Psoas muscle (tissue), 8 donors: ENCODE measurements around the gene IFNGR1. TPM values are rescaled to one million over a fixed set of nuclear protein-coding genes. Genes with fewer than 3 reads are reported as not detected.
"Not testable (repeated sequence)": the region's sequence is repeated elsewhere in the genome, so short reads cannot be mapped to it uniquely, and the experiment has no call there.

ENCODE experiments used
- ATAC-seq, 4 donors: fragments of 200-7000 bp; cut with Tn5 transposase; one replicate each; pipeline ENCODE4 v1.9.1; 2020; ENCODE audit warnings: moderate library complexity in 3 of 4, mild to moderate bottlenecking in 2 of 4
- DNase-seq, 2 donors: peaks; one replicate each; pipeline ENCODE4 v3.0.0-alpha.2; 2020
- H3K27ac ChIP-seq: fragments of 200-600 bp; one replicate; pipeline ENCODE4 v1.8.0; 2022
- H3K27me3 ChIP-seq, 3 donors: fragments of 200-600 bp in 1 of 3; one replicate each; pipeline versions ENCODE4 v1.6.1 to v1.8.0; 2013 to 2022; ENCODE audit warnings: low read length in 2 of 3, mild to moderate bottlenecking in 2 of 3, moderate library complexity in 1 of 3; ENCODE audit not compliant: insufficient read depth in 3 of 3
- H3K36me3 ChIP-seq, 2 donors: fragments of 200-600 bp in 1 of 2; one replicate each; pipeline versions ENCODE4 v1.6.1 to v1.8.0; 2013 to 2022; ENCODE audit warnings: low read depth in 1 of 2, mild to moderate bottlenecking in 1 of 2, moderate library complexity in 1 of 2; ENCODE audit not compliant: insufficient read depth in 1 of 2
- H3K4me1 ChIP-seq: fragments of 200-600 bp; one replicate; pipeline ENCODE4 v1.8.0; 2022
- H3K4me3 ChIP-seq: fragments of 200-600 bp; one replicate; pipeline ENCODE4 v1.8.0; 2022; ENCODE audit warnings: mild to moderate bottlenecking
- H3K9me3 ChIP-seq: fragments of 200-600 bp; one replicate; pipeline ENCODE4 v1.8.0; 2022
- CTCF ChIP-seq: fragments of 200-600 bp; IDR thresholded peaks from one replicate; pipeline ENCODE4 v1.8.0; 2022; ENCODE audit warnings: antibody characterized with exemption
- WGBS, 3 donors: extraction: QIAGEN DNeasy Blood & Tissue Kit; methylation state at CpG; one replicate each; pipeline versions ENCODE4 v1.1.6 to v1.1.7; 2013; 5-methylcytosine and 5-hydroxymethylcytosine counted together
- intact Hi-C, 2 donors: fragments of 100-400 bp; cut with DNase I; formaldehyde crosslinking; loops; one replicate each; pipeline versions ENCODE4 v1.11.0 to v1.14.2; 2022
- polyA plus RNA-seq, 3 donors: library from polyadenylated mRNA; stranded (reverse); fragments of 200-250 nt; gene quantifications; one replicate each; pipeline ENCODE4 v1.2.3, GENCODE V29; 2013
- total RNA-seq, 4 donors: library from RNA; stranded (reverse); fragmentation: NEBNext Ultra II Directional in 2 of 4; extraction: Animal tissue kit (Norgen Biotek cat#: 25700) in 2 of 4; gene quantifications; one replicate each; pipeline versions ENCODE4 v1.2.1 to v1.2.4, GENCODE V29; 2021 to 2023
- donor health status: healthy with polysubstance abuse.
- donor health status: DM: no; HTN: no; CAD: no; lungs with moderate emphysema.
- donor health status: Bipolar disorder and iron deficiency.
- donor health status: healthy.
- donor health status: DM: yes; HTN: yes; CAD: no.
- donor health status: DM: no; HTN: no; CAD: no.
- donor health status: DM: no; HTN: no; CAD: no.
- donor health status: DM: yes; HTN: yes; CAD: no.

IFNGR1 gene
- total and polyA plus RNA-seq, 7 donors = 36.9 to 122 (median 50.7) TPM

- peak overlapping the region; percentile 20 for H3K27ac ChIP-seq
- ATAC-seq = no peak
- H3K9me3 ChIP-seq = no peaks in the 10 kb centered on the region
- no peak for TF ChIP-seq CTCF
- H3K4me3 ChIP-seq = peak overlapping the region; percentile 37
- H3K27me3 ChIP-seq = no peaks in the 10 kb centered on the region
- WGBS, 3 donors = 63 to 76% (median 70%) methylated on average over 2 of the region's 2 CpGs
- intact Hi-C loops = loop anchor here (10.0 kb wide), 1 partner anchor 651 kb away; the partner anchor contains the start of gene TNFAIP3 (in 2 of the 2)
- peaks cover 79% of the 10 kb centered on the region for H3K4me1 ChIP-seq
- H3K36me3 ChIP-seq = no peaks in the 10 kb centered on the region
- no peak for DNase-seq
These were observed 5.4 kb downstream of the IFNGR1 start for GRCh38 chr6:137213813-137214212.

GRCh38 chr6:137213331-137213740 is 5.8 kb downstream of the IFNGR1 start:
- no peak for TF ChIP-seq CTCF
- Histone ChIP-seq H3K36me3 (no peaks in the 10 kb centered on the region), H3K9me3 (no peaks in the 10 kb centered on the region), H3K4me1 (peaks cover 79% of the 10 kb centered on the region), H3K27me3 (no peaks in the 10 kb centered on the region), H3K4me3 (peak overlapping the region; percentile 37), H3K27ac (peak overlapping the region; percentile 20)
- 28 to 38% (median 30%) methylated on average over 4 of the region's 4 CpGs for WGBS, 3 donors
- intact Hi-C loops = loop anchor here (10.0 kb wide), 1 partner anchor 651 kb away; the partner anchor contains the start of gene TNFAIP3 (in 2 of the 2)
- DNase-seq (no peak), ATAC-seq (no peak)

GRCh38 chr6:137211910-137212309 is 7.3 kb downstream of the IFNGR1 start:
- peaks cover 78% of the 10 kb centered on the region for H3K4me1 ChIP-seq
- intact Hi-C loops = loop anchor here (10.0 kb wide), 1 partner anchor 653 kb away; the partner anchor contains the start of gene TNFAIP3 (in 2 of the 2)

GRCh38 chr6:137210903-137211302 is 8.3 kb downstream of the IFNGR1 start:
- intact Hi-C loops = loop anchor here (10.0 kb wide), 1 partner anchor 654 kb away; the partner anchor contains the start of gene TNFAIP3 (in 2 of the 2)
- no peak for TF ChIP-seq CTCF
- no peak overlapping the region for H3K4me3 ChIP-seq
- ATAC-seq (peak; percentile 48 to 86 (median 83)), DNase-seq (no peak)
- no peak overlapping the region for H3K27ac ChIP-seq
- H3K27me3 ChIP-seq = no peaks in the 10 kb centered on the region
- H3K36me3 ChIP-seq = peaks cover 0 to 5% of the 10 kb centered on the region in 2 donors
- H3K9me3 ChIP-seq = no peaks in the 10 kb centered on the region
- H3K4me1 ChIP-seq = peaks cover 68% of the 10 kb centered on the region

More at GRCh38 chr6:137211910-137212309, 7.3 kb downstream of the IFNGR1 start:
- ATAC-seq (no peak), DNase-seq (no peak)
- Histone ChIP-seq H3K36me3 (no peaks in the 10 kb centered on the region), H3K4me3 (no peak overlapping the region), H3K9me3 (no peaks in the 10 kb centered on the region), H3K27me3 (no peaks in the 10 kb centered on the region), H3K27ac (no peak overlapping the region)
- 96 to 97% (median 96%) methylated on average over 3 of the region's 3 CpGs for WGBS, 3 donors
- no peak for TF ChIP-seq CTCF

- Histone ChIP-seq H3K9me3 (no peaks in the 10 kb centered on the region), H3K4me3 (no peak overlapping the region), H3K4me1 (peaks cover 42% of the 10 kb centered on the region), H3K36me3 (peaks cover 2 to 32% of the 10 kb centered on the region in 2 donors), H3K27ac (no peak overlapping the region), H3K27me3 (no peaks in the 10 kb centered on the region)
- ATAC-seq (no peak), DNase-seq (no peak)
- 94 to 97% (median 97%) methylated on average over 7 of the region's 7 CpGs for WGBS, 3 donors
- TF ChIP-seq CTCF = no peak
- intact Hi-C loops = no loop called here
These were observed 10.9 kb downstream of the IFNGR1 start for GRCh38 chr6:137208279-137208678.

GRCh38 chr6:137207457-137207856 is 11.7 kb downstream of the IFNGR1 start:
- H3K27ac ChIP-seq, intact Hi-C loops: not testable (repeated sequence)
- 70 to 85% (median 77%) methylated on average over 3 of the region's 3 CpGs for whole genome bisulfite sequencing, 3 donors

More at GRCh38 chr6:137207457-137207856, 11.7 kb downstream of the IFNGR1 start:
- peaks cover 2 to 40% of the 10 kb centered on the region in 2 donors for H3K36me3 ChIP-seq
- not testable (repeated sequence) for H3K27me3 ChIP-seq, H3K9me3 ChIP-seq, H3K4me3 ChIP-seq, DNase-seq
- ATAC-seq = peak in 1 of 4 donors; percentile 28
- peaks cover 34% of the 10 kb centered on the region for H3K4me1 ChIP-seq
